ENCODE data around the gene VPS50. TPM values are rescaled to one million over a fixed set of nuclear protein-coding genes. Genes with fewer than 3 reads are reported as not detected.

VPS50 gene
- total and polyA plus RNA-seq, 12 donors: 4.8 to 25.6 (median 18.4) TPM

DNA sequence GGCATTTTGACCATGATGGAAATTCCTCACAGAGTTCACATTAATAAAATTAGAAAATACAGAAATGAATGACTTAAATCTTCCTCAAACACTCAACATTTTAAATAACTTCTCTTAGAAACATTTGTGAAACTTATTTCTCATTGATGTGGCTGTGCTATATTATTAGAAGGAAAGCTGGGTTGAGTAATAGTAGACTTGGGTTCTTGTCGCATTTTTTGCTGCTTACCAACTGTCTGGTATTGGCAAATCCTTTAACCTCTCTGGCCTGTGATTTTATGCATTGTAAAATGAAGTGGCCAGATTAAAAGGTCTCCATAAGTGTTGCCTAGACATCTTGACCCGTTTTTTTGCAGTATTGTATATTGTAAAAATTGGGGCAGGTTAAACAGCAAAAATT lies 66.5 kb downstream of the VPS50 start:
- ATAC-seq (no peak), DNase-seq (no peak)
- H3K9me3 ChIP-seq: no peaks in the 10 kb centered on the region
- 96 to 98% methylated on average over 2 of the region's 2 CpGs for WGBS, 2 donors
- TF ChIP-seq, protein P1, sequence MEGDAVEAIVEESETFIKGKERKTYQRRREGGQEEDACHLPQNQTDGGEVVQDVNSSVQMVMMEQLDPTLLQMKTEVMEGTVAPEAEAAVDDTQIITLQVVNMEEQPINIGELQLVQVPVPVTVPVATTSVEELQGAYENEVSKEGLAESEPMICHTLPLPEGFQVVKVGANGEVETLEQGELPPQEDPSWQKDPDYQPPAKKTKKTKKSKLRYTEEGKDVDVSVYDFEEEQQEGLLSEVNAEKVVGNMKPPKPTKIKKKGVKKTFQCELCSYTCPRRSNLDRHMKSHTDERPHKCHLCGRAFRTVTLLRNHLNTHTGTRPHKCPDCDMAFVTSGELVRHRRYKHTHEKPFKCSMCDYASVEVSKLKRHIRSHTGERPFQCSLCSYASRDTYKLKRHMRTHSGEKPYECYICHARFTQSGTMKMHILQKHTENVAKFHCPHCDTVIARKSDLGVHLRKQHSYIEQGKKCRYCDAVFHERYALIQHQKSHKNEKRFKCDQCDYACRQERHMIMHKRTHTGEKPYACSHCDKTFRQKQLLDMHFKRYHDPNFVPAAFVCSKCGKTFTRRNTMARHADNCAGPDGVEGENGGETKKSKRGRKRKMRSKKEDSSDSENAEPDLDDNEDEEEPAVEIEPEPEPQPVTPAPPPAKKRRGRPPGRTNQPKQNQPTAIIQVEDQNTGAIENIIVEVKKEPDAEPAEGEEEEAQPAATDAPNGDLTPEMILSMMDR (IDR thresholded peaks at IDR 0.05): no peak
- no peak overlapping the region for H3K27ac ChIP-seq
- H3K4me3 ChIP-seq: no peak overlapping the region
- intact Hi-C loops (cut with DNase I): no loop called here
- H3K27me3 ChIP-seq: no peaks in the 10 kb centered on the region
- peaks cover 0 to 80% (median 13%) of the 10 kb centered on the region in 9 donors for H3K36me3 ChIP-seq
- no peaks in the 10 kb centered on the region for H3K4me1 ChIP-seq

DNA sequence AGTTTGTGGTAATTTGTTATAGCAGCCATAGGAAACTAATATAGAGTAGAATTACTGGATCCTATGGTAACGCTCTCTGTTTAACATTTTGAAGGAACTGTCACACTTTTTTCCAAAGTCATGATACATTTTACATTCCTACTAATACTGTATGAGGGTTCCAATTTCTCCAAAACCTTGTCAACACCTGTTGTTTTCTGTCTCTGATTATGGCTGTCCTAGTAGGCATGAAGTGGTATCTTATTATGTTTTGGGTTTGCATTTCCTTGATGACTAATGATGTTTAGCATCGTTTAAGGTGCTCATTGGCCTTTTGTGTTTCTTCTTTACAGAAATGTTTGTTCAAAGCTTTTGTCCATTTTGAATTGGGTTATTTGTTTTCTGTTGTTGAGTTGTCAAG lies 69.6 kb downstream of the VPS50 start:
- 95 to 97% methylated on average over 2 of the region's 2 CpGs for WGBS, 2 donors
- Histone ChIP-seq H3K4me1 (no peaks in the 10 kb centered on the region), H3K36me3 (peaks cover 0 to 83% (median 10%) of the 10 kb centered on the region in 9 donors), H3K4me3 (no peak overlapping the region), H3K27me3 (no peaks in the 10 kb centered on the region), H3K27ac (no peak overlapping the region), H3K9me3 (no peaks in the 10 kb centered on the region)
- DNase-seq: no peak
- TF ChIP-seq, protein P1 (IDR thresholded peaks at IDR 0.05): no peak
- intact Hi-C loops (cut with DNase I): no loop called here
- no peak for ATAC-seq

GRCh38 chr7:93307131-93307660 lies 75.0 kb downstream of the VPS50 start:
- intact Hi-C loops (cut with DNase I): no loop called here
- Histone ChIP-seq H3K4me3 (no peak overlapping the region), H3K9me3 (no peaks in the 10 kb centered on the region), H3K36me3 (peaks cover 0 to 81% (median 5%) of the 10 kb centered on the region in 9 donors), H3K4me1 (no peaks in the 10 kb centered on the region), H3K27me3 (no peaks in the 10 kb centered on the region), H3K27ac (no peak overlapping the region)
- 65 to 71% methylated on average over 5 of the region's 5 CpGs for WGBS, 2 donors
- TF ChIP-seq, protein P1 (IDR thresholded peaks at IDR 0.05): no peak
- ATAC-seq: no peak
- DNase-seq: no peak

GRCh38 chr7:93307943-93308342 lies 75.8 kb downstream of the VPS50 start:
- Histone ChIP-seq H3K4me1 (no peaks in the 10 kb centered on the region), H3K4me3 (no peak overlapping the region), H3K36me3 (peaks cover 0 to 88% (median 5%) of the 10 kb centered on the region in 9 donors), H3K27me3 (no peaks in the 10 kb centered on the region), H3K9me3 (no peaks in the 10 kb centered on the region), H3K27ac (no peak overlapping the region)
- ATAC-seq (no peak), DNase-seq (no peak)
- WGBS, 2 donors: 98 to 100% methylated on average over 1 of the region's 1 CpG
- TF ChIP-seq, protein P1 (IDR thresholded peaks at IDR 0.05): no peak
- intact Hi-C loops (cut with DNase I): no loop called here
